ENCODE data around the gene RPS6KC1.
"Not testable (repeated sequence)": the region's sequence is repeated elsewhere in the genome, so short reads cannot be mapped to it uniquely, and the experiment has no call there.

The RPS6KC1 gene

DNA sequence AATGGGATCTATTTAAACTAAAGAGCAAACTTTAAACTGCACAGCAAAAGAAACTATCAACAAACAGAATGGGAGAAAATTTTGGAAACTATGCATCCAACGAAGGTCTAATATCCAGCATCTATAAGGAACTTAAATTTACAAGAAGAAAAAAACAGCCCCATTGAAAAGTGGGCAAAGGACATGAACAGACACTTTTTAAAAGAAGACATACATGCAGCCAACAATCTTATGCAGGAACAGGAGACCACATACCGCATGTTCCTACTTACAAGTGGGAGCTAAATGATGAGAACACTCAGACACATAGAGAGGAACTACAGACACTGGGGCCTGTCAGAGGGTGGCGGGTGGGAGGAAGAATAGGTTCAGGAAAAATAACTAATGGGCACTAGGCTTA is 149.6 kb downstream of the RPS6KC1 start:
- POLR2A ChIA-PET: no interaction called here
- CTCF ChIA-PET: no interaction called here
- no peak for DNase-seq (ENCODE audit: extremely low spot score)
- TF ChIP-seq CTCF (IDR thresholded peaks at IDR 0.05; ENCODE audit: control extremely low read depth, extremely low read depth, low read depth, missing control alignments): no peak

DNA sequence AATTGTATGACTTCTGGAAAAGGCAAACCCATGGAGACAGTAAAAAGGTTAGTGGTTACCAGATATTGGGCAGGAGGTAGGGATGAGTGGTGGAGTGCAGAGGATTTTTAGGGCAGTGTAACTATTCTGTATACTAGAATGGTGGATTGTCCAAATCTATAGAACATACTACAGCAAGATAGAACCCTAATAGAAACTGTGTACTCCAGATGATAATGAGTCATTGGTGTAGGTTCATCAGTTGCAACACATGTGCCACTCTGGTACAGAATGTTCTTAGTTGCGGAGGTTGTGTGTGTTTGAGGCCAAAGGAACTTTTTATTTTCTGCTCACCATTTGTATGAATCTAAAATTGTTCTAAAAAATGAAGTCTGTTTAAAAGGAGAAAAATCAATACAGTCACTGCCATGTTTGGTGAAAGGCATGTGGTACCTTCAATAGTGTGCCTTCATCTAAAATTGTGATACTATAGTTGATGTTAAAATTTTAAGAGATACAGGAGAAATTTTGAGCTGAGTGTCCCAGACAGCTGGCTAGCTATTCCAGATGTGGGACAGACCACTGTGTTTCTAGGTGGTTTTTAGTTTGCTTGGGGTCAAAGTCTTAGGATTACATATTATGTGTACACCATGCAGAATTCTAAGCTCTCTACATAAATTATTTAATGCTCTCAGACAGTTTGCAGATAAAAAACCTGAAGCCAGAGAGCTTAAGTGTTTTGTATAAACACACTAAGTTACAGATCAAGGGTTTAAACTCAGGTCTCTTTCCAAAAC is 150.5 kb downstream of the RPS6KC1 start:
- DNase-seq (ENCODE audit: extremely low spot score): no peak
- CTCF ChIA-PET: interaction anchor here (0.9 kb wide), 1 partner anchor 10 kb away, joined by 3 read pairs; no protein-coding TSS in a partner anchor
- POLR2A ChIA-PET: no interaction called here
- TF ChIP-seq CTCF (IDR thresholded peaks at IDR 0.05; ENCODE audit: control extremely low read depth, extremely low read depth, low read depth, missing control alignments): no peak

- no peak for DNase-seq (ENCODE audit: extremely low spot score)
- ChIA-PET CTCF (no interaction called here), POLR2A (no interaction called here)
- no peak for TF ChIP-seq CTCF (IDR thresholded peaks at IDR 0.05; ENCODE audit: control extremely low read depth, extremely low read depth, low read depth, missing control alignments)
Measured at GRCh38 chr1:213211201-213211600, 160.2 kb downstream of the RPS6KC1 start.

DNA sequence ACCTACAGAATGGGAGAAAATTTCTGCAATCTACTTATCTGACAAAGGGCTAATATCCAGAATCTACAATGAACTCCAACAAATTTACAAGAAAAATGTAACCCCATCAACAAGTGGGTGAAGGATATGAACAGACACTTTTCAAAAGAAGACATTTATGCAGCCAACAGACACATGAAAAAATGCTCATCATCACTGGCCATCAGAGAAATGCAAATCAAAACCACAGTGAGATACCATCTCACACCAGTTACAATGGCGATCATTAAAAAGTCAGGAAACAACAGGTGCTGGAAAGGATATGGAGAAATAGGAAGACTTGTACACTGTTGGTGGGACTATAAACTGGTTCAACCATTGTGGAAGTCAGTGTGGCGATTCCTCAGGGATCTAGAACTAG is 168.0 kb downstream of the RPS6KC1 start:
- POLR2A ChIA-PET; CTCF ChIA-PET; DNase-seq (ENCODE audit: extremely low spot score): not testable (repeated sequence)

GRCh38 chr1:213221209-213221608 is 170.2 kb downstream of the RPS6KC1 start:
- CTCF ChIA-PET: no interaction called here
- TF ChIP-seq CTCF (IDR thresholded peaks at IDR 0.05; ENCODE audit: control extremely low read depth, extremely low read depth, low read depth, missing control alignments): no peak
- DNase-seq (ENCODE audit: extremely low spot score): no peak
- POLR2A ChIA-PET: no interaction called here

- no peak for TF ChIP-seq CTCF (IDR thresholded peaks at IDR 0.05; ENCODE audit: control extremely low read depth, extremely low read depth, low read depth, missing control alignments)
- ChIA-PET CTCF (interaction anchor here (0.9 to 1.7 kb wide), 2 partner anchors 13 to 20 kb away, joined by 3 to 6 read pairs; no protein-coding TSS in a partner anchor), POLR2A (no interaction called here)
- no peak for DNase-seq (ENCODE audit: extremely low spot score)
Measured at GRCh38 chr1:213227458-213227857, 176.4 kb downstream of the RPS6KC1 start.

- TF ChIP-seq CTCF (IDR thresholded peaks at IDR 0.05; ENCODE audit: control extremely low read depth, extremely low read depth, low read depth, missing control alignments): no peak
- no peak for DNase-seq (ENCODE audit: extremely low spot score)
- ChIA-PET CTCF (no interaction called here), POLR2A (no interaction called here)
Measured at GRCh38 chr1:213231795-213232231, 180.8 kb downstream of the RPS6KC1 start.
